Activated CD4-positive, alpha-beta T cell treated with anti-CD3 and anti-CD28 coated beads, Interleukin-10, Interleukin-2, amounts not matched to agents 100 ng/mL and 50 ng/mL, durations not matched to agents 16 hours and 8 hours (primary cell): ENCODE measurements around the gene PTAR1.

Experiments used
- DNase-seq: peaks from one replicate; pipeline ENCODE4 v3.0.0-alpha.2; 2020

PTAR1 gene

GRCh38 chr9:69672596-69673310, 87.1 kb downstream of the PTAR1 start:
- DNase-seq: peak; percentile 81

- DNase-seq: peak; percentile 20
Observed at GRCh38 chr9:69671879-69672595, 87.8 kb downstream of the PTAR1 start, which contains the start of gene APBA1. TSS of gene APBA1 (minus strand) at chr9:69672371.

- DNase-seq: no peak
Observed at GRCh38 chr9:69671311-69671878, 88.4 kb downstream of the PTAR1 start.

GRCh38 chr9:69667306-69667705, 92.5 kb downstream of the PTAR1 start:
- DNase-seq: no peak

GRCh38 chr9:69660304-69660703, 99.5 kb downstream of the PTAR1 start:
- no peak for DNase-seq
